K562 (cell line): ENCODE measurements around the gene ZNF689. TPM values are rescaled to one million over a fixed set of nuclear protein-coding genes. Genes with fewer than 3 reads are reported as not detected.
A peak's percentile ranks its signal among the peaks of the same experiment; 100 is the strongest.

ENCODE experiments used
- FOXA3 ChIP-seq, 2 experiments: fragments of 450-650 bp in 1 of 2; sonication (generic) in 1 of 2; formaldehyde crosslinking; IDR thresholded peaks in 1 of 2; conservative IDR thresholded peaks in 1 of 2; 2 replicates each; pipeline versions ENCODE4 v1.4.0 to v1.8.0; 2020 to 2022; ENCODE audit warnings: mild to moderate bottlenecking in 2 of 2, missing genetic modification reagents in 1 of 2
- GABPB2 ChIP-seq: fragments of 250-450 bp; sonication (Bioruptor Pico); conservative IDR thresholded peaks from 2 replicates; pipeline ENCODE4 v1.5.1; 2021; ENCODE audit warnings: mild to moderate bottlenecking
- PHTF2 ChIP-seq: fragments of 250-450 bp; sonication (Bioruptor Pico); IDR thresholded peaks from 2 replicates; pipeline ENCODE4 v1.5.0; 2021; ENCODE audit warnings: mild to moderate bottlenecking
- TAF15 ChIP-seq: fragments of 200-400 bp; formaldehyde crosslinking; IDR thresholded peaks from 2 replicates; pipeline ENCODE4 v1.6.1; 2017; ENCODE audit warnings: mild to moderate bottlenecking, low read depth, low read length, moderate library complexity
- ZFP36 ChIP-seq: fragments of 150-350 bp; IDR thresholded peaks from 2 replicates; pipeline ENCODE4 v1.6.1; 2018; ENCODE audit warnings: low read length, low read depth; ENCODE audit not compliant: partially characterized antibody
- polyA plus RNA-seq, 8 experiments: library from polyadenylated mRNA; depleted of rRNA in 4 of 8; stranded (reverse) in 5 of 8; unstranded in 3 of 8; fragments of >200 nt; fragmentation: Nextera tagmentation in 2 of 8; fragmentation: Illumina TruSeq in 1 of 8; extraction: Ambion mirVana in 2 of 8; extraction: Trizol in 1 of 8; gene quantifications; 2 replicates each; pipeline versions ENCODE4 v1.2.1 to v1.2.3, GENCODE V29; 2011 to 2014; ENCODE audit warnings: inconsistent platforms in 1 of 8, missing spikeins in 1 of 8
- total RNA-seq, 7 experiments: library from RNA; depleted of rRNA in 6 of 7; stranded (reverse); fragments of >200 nt in 6 of 7; fragmentation: Illumina TruSeq in 2 of 7; extraction: Trizol in 2 of 7; gene quantifications; 2 replicates each; pipeline versions ENCODE4 v1.2.1 to v1.2.3, GENCODE V29; 2011 to 2021; ENCODE audit warnings: low replicate concordance in 1 of 7
- TF ChIP-seq, protein P1 (sequence below): fragments of 250-450 bp; sonication (Bioruptor Pico); IDR thresholded peaks from 2 replicates; pipeline ENCODE4 v1.8.0; 2021; ENCODE audit warnings: borderline replicate concordance, mild to moderate bottlenecking, moderate library complexity; ENCODE audit not compliant: poor library complexity, severe bottlenecking
- TF ChIP-seq, protein P2 (sequence below): fragments of 250-450 bp; sonication (Bioruptor Pico); IDR thresholded peaks from 2 replicates; pipeline ENCODE4 v1.5.0; 2021; ENCODE audit warnings: mild to moderate bottlenecking, borderline replicate concordance
- TF ChIP-seq, protein P3 (sequence below): fragments of 450-650 bp; formaldehyde crosslinking; conservative IDR thresholded peaks from 2 replicates; pipeline ENCODE4 v1.4.0; 2022; ENCODE audit warnings: mild to moderate bottlenecking, missing genetic modification characterization
- TF ChIP-seq, protein P4 (sequence below): fragments of 250-450 bp; sonication (Bioruptor Pico); IDR thresholded peaks from 2 replicates; pipeline ENCODE4 v1.5.0; 2021
- TF ChIP-seq, protein P5 (sequence below): conservative IDR thresholded peaks from 2 replicates; pipeline ENCODE4 v1.6.1; 2011; ENCODE audit warnings: low read depth, mild to moderate bottlenecking, low read length; ENCODE audit not compliant: control insufficient read depth
- TF ChIP-seq, protein P6 (sequence below), 2 experiments: fragments of 150-350 bp in 1 of 2; IDR thresholded peaks; 2 replicates each; pipeline ENCODE4 v1.6.1; 2012 to 2016; ENCODE audit warnings: low read depth in 2 of 2, low read length in 2 of 2, mild to moderate bottlenecking in 1 of 2, moderate library complexity in 1 of 2

ZNF689 gene
- total and polyA plus RNA-seq, 9 of the 15 experiments (the other 6 are each of a cell fraction or from before 2014, with no cell fraction given): 5.4 to 15.4 (median 10.8) TPM

DNA sequence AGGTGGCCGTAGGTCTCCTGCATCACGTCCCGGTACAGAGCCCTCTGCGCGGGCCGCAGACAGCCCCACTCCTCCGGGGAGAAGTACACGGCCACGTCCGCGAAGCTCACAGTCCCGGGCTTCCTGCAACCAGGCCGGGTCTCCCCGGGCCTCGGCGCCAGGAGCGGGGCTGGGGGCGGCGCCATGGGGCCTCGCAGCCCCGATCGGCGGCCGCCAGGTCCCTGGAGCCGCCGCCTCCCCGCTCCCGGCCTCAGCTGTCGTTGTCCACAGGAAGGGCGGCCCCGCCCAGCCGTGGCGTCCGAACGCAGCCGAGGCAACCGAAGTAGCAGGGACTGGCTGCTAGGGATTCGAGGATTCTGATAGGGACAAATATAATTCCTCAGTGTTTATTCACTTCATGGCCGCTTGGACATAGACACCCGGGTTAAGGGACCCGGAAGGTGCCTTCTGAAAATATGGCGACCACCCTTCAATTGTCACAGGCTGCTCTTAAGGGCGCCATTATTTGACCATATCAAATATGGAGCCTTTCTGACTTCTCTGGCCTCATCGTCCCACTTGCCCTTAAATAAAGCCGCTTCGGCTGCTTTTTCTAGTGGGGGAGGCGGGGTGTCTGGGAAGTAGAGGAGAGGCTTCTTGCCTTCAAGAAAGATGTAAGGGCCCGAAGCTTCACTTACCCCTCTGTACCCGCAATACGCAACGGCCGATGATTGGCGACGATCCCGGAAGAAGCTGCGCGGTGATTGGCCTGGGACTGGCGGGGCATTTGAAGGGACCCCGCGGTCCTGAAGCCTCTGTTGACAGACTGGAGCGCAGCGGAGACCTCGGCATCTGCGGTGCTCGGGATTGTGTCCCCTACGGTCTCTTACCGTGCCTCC, 38.5 kb downstream of the ZNF689 start, which contains the start of gene ZNF688 (continued):
- TF ChIP-seq FOXA3 (CRISPR knock-in tag; conservative IDR thresholded peaks at IDR 0.05 in 1 of 2, IDR thresholded peaks at IDR 0.05 in 1 of 2) (0 out of 4 replicates have a peak, but pooled peaks have one; percentile 41), ZFP36 (no peak), GABPB2 (no peak), TAF15 (no peak), PHTF2 (no peak)
- TF ChIP-seq, protein P1, sequence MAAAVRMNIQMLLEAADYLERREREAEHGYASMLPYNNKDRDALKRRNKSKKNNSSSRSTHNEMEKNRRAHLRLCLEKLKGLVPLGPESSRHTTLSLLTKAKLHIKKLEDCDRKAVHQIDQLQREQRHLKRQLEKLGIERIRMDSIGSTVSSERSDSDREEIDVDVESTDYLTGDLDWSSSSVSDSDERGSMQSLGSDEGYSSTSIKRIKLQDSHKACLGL (CRISPR knock-in tag): no peak
- TF ChIP-seq, protein P2, sequence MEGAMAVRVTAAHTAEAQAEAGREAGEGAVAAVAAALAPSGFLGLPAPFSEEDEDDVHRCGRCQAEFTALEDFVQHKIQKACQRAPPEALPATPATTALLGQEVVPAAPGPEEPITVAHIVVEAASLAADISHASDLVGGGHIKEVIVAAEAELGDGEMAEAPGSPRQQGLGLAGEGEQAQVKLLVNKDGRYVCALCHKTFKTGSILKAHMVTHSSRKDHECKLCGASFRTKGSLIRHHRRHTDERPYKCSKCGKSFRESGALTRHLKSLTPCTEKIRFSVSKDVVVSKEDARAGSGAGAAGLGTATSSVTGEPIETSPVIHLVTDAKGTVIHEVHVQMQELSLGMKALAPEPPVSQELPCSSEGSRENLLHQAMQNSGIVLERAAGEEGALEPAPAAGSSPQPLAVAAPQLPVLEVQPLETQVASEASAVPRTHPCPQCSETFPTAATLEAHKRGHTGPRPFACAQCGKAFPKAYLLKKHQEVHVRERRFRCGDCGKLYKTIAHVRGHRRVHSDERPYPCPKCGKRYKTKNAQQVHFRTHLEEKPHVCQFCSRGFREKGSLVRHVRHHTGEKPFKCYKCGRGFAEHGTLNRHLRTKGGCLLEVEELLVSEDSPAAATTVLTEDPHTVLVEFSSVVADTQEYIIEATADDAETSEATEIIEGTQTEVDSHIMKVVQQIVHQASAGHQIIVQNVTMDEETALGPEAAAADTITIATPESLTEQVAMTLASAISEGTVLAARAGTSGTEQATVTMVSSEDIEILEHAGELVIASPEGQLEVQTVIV: no peak
- TF ChIP-seq, protein P3, sequence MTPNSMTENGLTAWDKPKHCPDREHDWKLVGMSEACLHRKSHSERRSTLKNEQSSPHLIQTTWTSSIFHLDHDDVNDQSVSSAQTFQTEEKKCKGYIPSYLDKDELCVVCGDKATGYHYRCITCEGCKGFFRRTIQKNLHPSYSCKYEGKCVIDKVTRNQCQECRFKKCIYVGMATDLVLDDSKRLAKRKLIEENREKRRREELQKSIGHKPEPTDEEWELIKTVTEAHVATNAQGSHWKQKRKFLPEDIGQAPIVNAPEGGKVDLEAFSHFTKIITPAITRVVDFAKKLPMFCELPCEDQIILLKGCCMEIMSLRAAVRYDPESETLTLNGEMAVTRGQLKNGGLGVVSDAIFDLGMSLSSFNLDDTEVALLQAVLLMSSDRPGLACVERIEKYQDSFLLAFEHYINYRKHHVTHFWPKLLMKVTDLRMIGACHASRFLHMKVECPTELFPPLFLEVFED (CRISPR knock-in tag): no peak
- TF ChIP-seq, protein P4, sequence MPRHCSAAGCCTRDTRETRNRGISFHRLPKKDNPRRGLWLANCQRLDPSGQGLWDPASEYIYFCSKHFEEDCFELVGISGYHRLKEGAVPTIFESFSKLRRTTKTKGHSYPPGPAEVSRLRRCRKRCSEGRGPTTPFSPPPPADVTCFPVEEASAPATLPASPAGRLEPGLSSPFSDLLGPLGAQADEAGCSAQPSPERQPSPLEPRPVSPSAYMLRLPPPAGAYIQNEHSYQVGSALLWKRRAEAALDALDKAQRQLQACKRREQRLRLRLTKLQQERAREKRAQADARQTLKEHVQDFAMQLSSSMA (CRISPR knock-in tag): peak; percentile 75; the same call in 1 of the 2 replicates
- TF ChIP-seq, protein P5, sequence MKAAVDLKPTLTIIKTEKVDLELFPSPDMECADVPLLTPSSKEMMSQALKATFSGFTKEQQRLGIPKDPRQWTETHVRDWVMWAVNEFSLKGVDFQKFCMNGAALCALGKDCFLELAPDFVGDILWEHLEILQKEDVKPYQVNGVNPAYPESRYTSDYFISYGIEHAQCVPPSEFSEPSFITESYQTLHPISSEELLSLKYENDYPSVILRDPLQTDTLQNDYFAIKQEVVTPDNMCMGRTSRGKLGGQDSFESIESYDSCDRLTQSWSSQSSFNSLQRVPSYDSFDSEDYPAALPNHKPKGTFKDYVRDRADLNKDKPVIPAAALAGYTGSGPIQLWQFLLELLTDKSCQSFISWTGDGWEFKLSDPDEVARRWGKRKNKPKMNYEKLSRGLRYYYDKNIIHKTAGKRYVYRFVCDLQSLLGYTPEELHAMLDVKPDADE: peak; percentile 76
- TF ChIP-seq, protein P6, sequence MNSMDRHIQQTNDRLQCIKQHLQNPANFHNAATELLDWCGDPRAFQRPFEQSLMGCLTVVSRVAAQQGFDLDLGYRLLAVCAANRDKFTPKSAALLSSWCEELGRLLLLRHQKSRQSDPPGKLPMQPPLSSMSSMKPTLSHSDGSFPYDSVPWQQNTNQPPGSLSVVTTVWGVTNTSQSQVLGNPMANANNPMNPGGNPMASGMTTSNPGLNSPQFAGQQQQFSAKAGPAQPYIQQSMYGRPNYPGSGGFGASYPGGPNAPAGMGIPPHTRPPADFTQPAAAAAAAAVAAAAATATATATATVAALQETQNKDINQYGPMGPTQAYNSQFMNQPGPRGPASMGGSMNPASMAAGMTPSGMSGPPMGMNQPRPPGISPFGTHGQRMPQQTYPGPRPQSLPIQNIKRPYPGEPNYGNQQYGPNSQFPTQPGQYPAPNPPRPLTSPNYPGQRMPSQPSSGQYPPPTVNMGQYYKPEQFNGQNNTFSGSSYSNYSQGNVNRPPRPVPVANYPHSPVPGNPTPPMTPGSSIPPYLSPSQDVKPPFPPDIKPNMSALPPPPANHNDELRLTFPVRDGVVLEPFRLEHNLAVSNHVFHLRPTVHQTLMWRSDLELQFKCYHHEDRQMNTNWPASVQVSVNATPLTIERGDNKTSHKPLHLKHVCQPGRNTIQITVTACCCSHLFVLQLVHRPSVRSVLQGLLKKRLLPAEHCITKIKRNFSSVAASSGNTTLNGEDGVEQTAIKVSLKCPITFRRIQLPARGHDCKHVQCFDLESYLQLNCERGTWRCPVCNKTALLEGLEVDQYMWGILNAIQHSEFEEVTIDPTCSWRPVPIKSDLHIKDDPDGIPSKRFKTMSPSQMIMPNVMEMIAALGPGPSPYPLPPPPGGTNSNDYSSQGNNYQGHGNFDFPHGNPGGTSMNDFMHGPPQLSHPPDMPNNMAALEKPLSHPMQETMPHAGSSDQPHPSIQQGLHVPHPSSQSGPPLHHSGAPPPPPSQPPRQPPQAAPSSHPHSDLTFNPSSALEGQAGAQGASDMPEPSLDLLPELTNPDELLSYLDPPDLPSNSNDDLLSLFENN (IDR thresholded peaks at IDR 0.05; ENCODE audit: low read depth in 2 of 2, low read length in 2 of 2): no peak
